Renal cortex interstitium (tissue), 11 donors: ENCODE data around the gene ZSCAN1. TPM values are rescaled to one million over a fixed set of nuclear protein-coding genes. Genes with fewer than 3 reads are reported as not detected.

Experiments
- DNase-seq, 11 donors: peaks; one replicate each; pipeline ENCODE4 v3.0.0-alpha.2; 2013; ENCODE audit warnings: low read depth in 9 of 11, low spot score in 4 of 11; ENCODE audit errors: extremely low read depth in 1 of 11
- polyA plus RNA-seq, 3 donors: library from polyadenylated mRNA; unstranded; fragments of 120-200 nt; gene quantifications; one replicate each; pipeline ENCODE4 v1.2.1, GENCODE V29; 2013; ENCODE audit not compliant: insufficient read length in 3 of 3

ZSCAN1 gene
- polyA plus RNA-seq, 3 donors: 2.9 to 7.3 (median 4.8) TPM

DNA sequence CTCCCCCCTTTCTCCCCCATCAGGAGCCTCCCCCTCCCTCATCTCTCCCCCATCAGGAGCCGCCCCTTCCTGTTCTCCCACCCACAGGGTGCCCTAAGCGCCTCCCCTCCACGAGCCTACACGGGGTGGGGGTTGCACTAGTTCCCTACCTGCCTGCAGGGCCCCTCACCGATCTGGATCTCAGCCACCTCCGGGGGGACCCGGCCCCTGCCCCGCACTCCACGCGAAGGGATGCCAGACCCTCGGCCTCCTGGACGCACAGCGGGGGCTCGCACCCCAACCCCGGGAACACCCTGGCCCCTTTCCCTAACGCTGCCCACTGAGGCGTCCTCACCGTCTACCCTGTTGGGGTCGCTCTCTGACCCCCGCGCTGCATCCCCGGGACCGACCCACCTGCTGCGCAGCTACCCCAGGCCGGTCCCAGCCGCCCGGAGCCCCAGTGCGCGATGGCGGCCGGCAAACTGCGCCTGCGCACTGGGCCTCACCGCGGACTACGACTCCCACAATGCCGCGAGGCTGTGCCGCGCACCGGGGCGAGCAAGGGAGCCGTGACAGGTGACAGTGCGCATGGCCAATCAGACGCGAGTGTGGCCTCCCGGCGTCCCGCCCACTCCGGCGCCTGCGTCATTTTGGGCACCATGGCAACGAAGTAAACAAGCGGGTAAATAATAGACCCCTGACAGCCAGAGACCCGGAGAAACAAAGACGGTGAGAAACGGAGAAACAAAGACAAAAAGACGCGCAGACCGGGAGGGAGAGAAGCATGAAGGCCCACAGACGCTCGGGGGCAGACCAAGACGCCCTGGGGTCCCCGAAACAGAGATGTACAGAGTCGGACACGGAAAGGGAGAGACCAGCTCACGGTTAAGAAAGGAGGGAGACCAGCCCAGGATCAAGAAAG lies 64.2 kb downstream of the ZSCAN1 start, which contains the start of gene ZSCAN18:
Gene ZSCAN18, minus strand, starts transcription at position 451 of the 901 bp plus-strand sequence. CDS start 7,964 bp downstream, outside the sequence.
- peak; percentile 95 to 98 (median 98) for DNase-seq

DNA sequence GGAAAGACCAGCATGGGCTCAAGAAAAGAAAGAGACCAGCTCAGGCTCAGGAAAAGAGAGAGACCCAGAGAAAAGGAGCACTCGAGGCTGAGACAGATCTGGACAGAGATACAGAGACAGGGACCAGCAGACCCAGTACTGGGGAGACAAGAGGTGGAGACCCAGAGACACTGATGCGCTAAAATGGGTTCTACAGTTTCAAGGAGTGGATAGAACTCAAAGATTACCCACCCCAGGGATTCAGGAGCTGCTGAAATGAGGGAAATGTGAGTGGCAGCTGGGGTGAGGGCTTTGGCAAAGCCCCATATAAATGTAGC lies 64.8 kb downstream of the ZSCAN1 start:
- DNase-seq: no peak

Other genes with a start within 250 kb of the ZSCAN1 start
- gene ZNF552, start 219.1 kb upstream of the ZSCAN1 start, polyA plus RNA-seq: 10 to 100 TPM; 14.2 to 26.2 (median 19.2) TPM
- gene ZNF587B, start 203.7 kb upstream of the ZSCAN1 start, polyA plus RNA-seq: 10 to 100 TPM; 14.2 to 18.6 (median 17.5) TPM
- 10 to 100 TPM; 24.8 to 49.0 (median 27.3) TPM for gene ZNF587, start 184.2 kb upstream of the ZSCAN1 start, polyA plus RNA-seq
- 10 to 100 TPM; 56.1 to 83.8 (median 59.8) TPM for gene ZNF814, start 145.0 kb upstream of the ZSCAN1 start, polyA plus RNA-seq
- 10 to 100 TPM; 20.6 to 31.7 (median 29.6) TPM for gene ZNF417, start 117.4 kb upstream of the ZSCAN1 start, polyA plus RNA-seq
- gene ZNF418, start 98.6 kb upstream of the ZSCAN1 start, polyA plus RNA-seq: 10 to 100 TPM; 21.9 to 32.8 (median 25.7) TPM
- gene ZNF256, start 86.3 kb upstream of the ZSCAN1 start, polyA plus RNA-seq: 1 to 10 TPM; 8.9 to 10.0 (median 9.6) TPM
- 1 to 10 TPM; 1.4 to 3.1 (median 1.7) TPM for gene C19orf18, start 59.5 kb upstream of the ZSCAN1 start, polyA plus RNA-seq
- 10 to 100 TPM; 29.1 to 33.5 (median 31.7) TPM for gene ZNF606, start 31.2 kb upstream of the ZSCAN1 start, polyA plus RNA-seq
- gene ZNF135, start 25.3 kb downstream of the ZSCAN1 start, polyA plus RNA-seq: 10 to 100 TPM; 21.8 to 30.3 (median 21.8) TPM
- gene ZSCAN18, start 64.2 kb downstream of the ZSCAN1 start, polyA plus RNA-seq: 100 to 1,000 TPM in 1 of 3 donors, 10 to 100 TPM in 2; 79.0 to 116 (median 98.4) TPM
- gene ZNF329, start 116.8 kb downstream of the ZSCAN1 start, polyA plus RNA-seq: 10 to 100 TPM; 21.5 to 26.0 (median 23.7) TPM
- 10 to 100 TPM; 18.2 to 27.0 (median 19.7) TPM for gene ZNF274, start 149.0 kb downstream of the ZSCAN1 start, polyA plus RNA-seq
- gene ZNF544, start 194.9 kb downstream of the ZSCAN1 start, polyA plus RNA-seq: 10 to 100 TPM; 36.9 to 45.9 (median 38.1) TPM
- gene ZNF8, start 244.9 kb downstream of the ZSCAN1 start, polyA plus RNA-seq: 1 to 10 TPM; 7.3 to 8.7 (median 7.6) TPM